Suprapubic skin (tissue), 4 donors: ENCODE data around the gene PCCB. TPM values are rescaled to one million over a fixed set of nuclear protein-coding genes. Genes with fewer than 3 reads are reported as not detected.

Source experiments
- DNase-seq, 2 donors: peaks; one replicate each; pipeline ENCODE4 v3.0.0-alpha.2; 2019; ENCODE audit warnings: low spot score in 2 of 2
- H3K27ac ChIP-seq: fragments of 200-600 bp; sonication (generic); one replicate; pipeline ENCODE4 v1.5.1; 2019
- H3K27me3 ChIP-seq: fragments of 200-600 bp; sonication (generic); one replicate; pipeline ENCODE4 v1.5.1; 2019
- H3K36me3 ChIP-seq: fragments of 200-600 bp; sonication (generic); one replicate; pipeline ENCODE4 v1.5.1; 2019
- H3K4me1 ChIP-seq: fragments of 200-600 bp; sonication (generic); one replicate; pipeline ENCODE4 v1.5.1; 2019
- H3K4me3 ChIP-seq: fragments of 200-600 bp; sonication (generic); one replicate; pipeline ENCODE4 v1.5.1; 2019; ENCODE audit warnings: mild to moderate bottlenecking
- H3K9me3 ChIP-seq: fragments of 200-600 bp; sonication (generic); one replicate; pipeline ENCODE4 v1.5.1; 2019
- CTCF ChIP-seq, 2 donors: fragments of 200-600 bp in 1 of 2; fragments of 450-650 bp in 1 of 2; sonication (generic) in 1 of 2; IDR thresholded peaks; one replicate each; pipeline ENCODE4 v1.5.1; 2016 to 2019; ENCODE audit warnings: antibody characterized with exemption in 2 of 2, mild to moderate bottlenecking in 1 of 2, moderate library complexity in 1 of 2
- EP300 ChIP-seq: sonication (generic); formaldehyde crosslinking; IDR thresholded peaks from one replicate; pipeline ENCODE4 v1.6.1; 2017; ENCODE audit warnings: antibody characterized with exemption
- POLR2A ChIP-seq, 2 donors: fragments of 450-650 bp; IDR thresholded peaks; one replicate each; pipeline ENCODE4 v1.6.1; 2017; ENCODE audit warnings: antibody characterized with exemption in 2 of 2, mild to moderate bottlenecking in 2 of 2, moderate library complexity in 2 of 2
- POLR2AphosphoS5 ChIP-seq, 3 donors: sonication (generic); formaldehyde crosslinking; IDR thresholded peaks; one replicate each; pipeline ENCODE4 v1.6.1; 2017; ENCODE audit warnings: antibody characterized with exemption in 3 of 3
- WGBS: methylation state at CpG from one replicate; pipeline ENCODE4 v1.1.5; 2018; 5-methylcytosine and 5-hydroxymethylcytosine counted together
- total RNA-seq, 4 donors: library from RNA; depleted of rRNA; stranded (reverse); fragments of >200 nt; gene quantifications; one replicate each; pipeline ENCODE4 v1.1.0, GENCODE V29; 2016

Gene PCCB
- total RNA-seq, 4 donors from 2014 or later: 23.0 to 34.7 (median 28.6) TPM

GRCh38 chr3:136296960-136297359 is 46.8 kb downstream of the PCCB start:
- WGBS: 80% methylated on average over 5 of the region's 5 CpGs
- no peaks in the 10 kb centered on the region for H3K9me3 ChIP-seq
- no peaks in the 10 kb centered on the region for H3K27me3 ChIP-seq
- no peak for DNase-seq
- TF ChIP-seq POLR2A (IDR thresholded peaks at IDR 0.05) (no peak), EP300 (no peak), CTCF (IDR thresholded peaks at IDR 0.05) (no peak), POLR2AphosphoS5 (IDR thresholded peaks at IDR 0.05) (no peak)
- H3K27ac ChIP-seq: no peak overlapping the region
- H3K36me3 ChIP-seq: peaks cover 41% of the 10 kb centered on the region
- no peak overlapping the region for H3K4me3 ChIP-seq
- no peaks in the 10 kb centered on the region for H3K4me1 ChIP-seq

- no peak for DNase-seq
- no peaks in the 10 kb centered on the region for H3K27me3 ChIP-seq
- no peaks in the 10 kb centered on the region for H3K4me1 ChIP-seq
- H3K27ac ChIP-seq: no peak overlapping the region
- no peak overlapping the region for H3K4me3 ChIP-seq
- no peak for TF ChIP-seq CTCF (IDR thresholded peaks at IDR 0.05)
- WGBS: 85% methylated on average over 8 of the region's 8 CpGs
- peaks cover 41% of the 10 kb centered on the region for H3K36me3 ChIP-seq
- no peaks in the 10 kb centered on the region for H3K9me3 ChIP-seq
Observed at GRCh38 chr3:136297826-136298225, 47.7 kb downstream of the PCCB start.

- H3K9me3 ChIP-seq: no peaks in the 10 kb centered on the region
- H3K36me3 ChIP-seq: peaks cover 28% of the 10 kb centered on the region
- H3K4me1 ChIP-seq: no peaks in the 10 kb centered on the region
- WGBS: 85% methylated on average over 2 of the region's 2 CpGs
- no peak overlapping the region for H3K27ac ChIP-seq
- DNase-seq: no peak
- H3K4me3 ChIP-seq: no peak overlapping the region
- no peak for TF ChIP-seq POLR2AphosphoS5 (IDR thresholded peaks at IDR 0.05)
- no peak for TF ChIP-seq CTCF (IDR thresholded peaks at IDR 0.05)
- TF ChIP-seq POLR2A (IDR thresholded peaks at IDR 0.05): no peak
- no peak for TF ChIP-seq EP300
- no peaks in the 10 kb centered on the region for H3K27me3 ChIP-seq
Observed at GRCh38 chr3:136300444-136300843, 50.3 kb downstream of the PCCB start.

GRCh38 chr3:136305879-136306278 is 55.7 kb downstream of the PCCB start:
- Histone ChIP-seq H3K27ac (no peak overlapping the region), H3K4me3 (no peak overlapping the region), H3K36me3 (peaks cover 10% of the 10 kb centered on the region), H3K9me3 (no peaks in the 10 kb centered on the region), H3K4me1 (no peaks in the 10 kb centered on the region), H3K27me3 (no peaks in the 10 kb centered on the region)
- TF ChIP-seq POLR2AphosphoS5 (IDR thresholded peaks at IDR 0.05) (no peak), POLR2A (IDR thresholded peaks at IDR 0.05) (no peak), CTCF (IDR thresholded peaks at IDR 0.05) (no peak), EP300 (no peak)
- DNase-seq: no peak
- no CpG with 5 or more reads among the region's 1 CpG for WGBS

- DNase-seq: no peak
- H3K27ac ChIP-seq: no peak overlapping the region
- no peaks in the 10 kb centered on the region for H3K36me3 ChIP-seq
- H3K4me1 ChIP-seq: no peaks in the 10 kb centered on the region
- no peaks in the 10 kb centered on the region for H3K9me3 ChIP-seq
- H3K4me3 ChIP-seq: no peak overlapping the region
- 97% methylated on average over 2 of the region's 2 CpGs for WGBS
- TF ChIP-seq POLR2AphosphoS5 (IDR thresholded peaks at IDR 0.05) (no peak), EP300 (no peak), POLR2A (IDR thresholded peaks at IDR 0.05) (no peak), CTCF (IDR thresholded peaks at IDR 0.05) (no peak)
- H3K27me3 ChIP-seq: no peaks in the 10 kb centered on the region
Observed at GRCh38 chr3:136311261-136311660, 61.1 kb downstream of the PCCB start.
